ENCODE results near the gene ECPAS.

The ECPAS gene

GRCh38 chr9:111400564-111400898 lies 83.7 kb downstream of the ECPAS start:
- H3K36me3 ChIP-seq, result peaks cover 28% of the 10 kb centered on the region
- no peaks in the 10 kb centered on the region for H3K9me3 ChIP-seq
- H3K27me3 ChIP-seq, result no peaks in the 10 kb centered on the region
- TF ChIP-seq, protein P1, sequence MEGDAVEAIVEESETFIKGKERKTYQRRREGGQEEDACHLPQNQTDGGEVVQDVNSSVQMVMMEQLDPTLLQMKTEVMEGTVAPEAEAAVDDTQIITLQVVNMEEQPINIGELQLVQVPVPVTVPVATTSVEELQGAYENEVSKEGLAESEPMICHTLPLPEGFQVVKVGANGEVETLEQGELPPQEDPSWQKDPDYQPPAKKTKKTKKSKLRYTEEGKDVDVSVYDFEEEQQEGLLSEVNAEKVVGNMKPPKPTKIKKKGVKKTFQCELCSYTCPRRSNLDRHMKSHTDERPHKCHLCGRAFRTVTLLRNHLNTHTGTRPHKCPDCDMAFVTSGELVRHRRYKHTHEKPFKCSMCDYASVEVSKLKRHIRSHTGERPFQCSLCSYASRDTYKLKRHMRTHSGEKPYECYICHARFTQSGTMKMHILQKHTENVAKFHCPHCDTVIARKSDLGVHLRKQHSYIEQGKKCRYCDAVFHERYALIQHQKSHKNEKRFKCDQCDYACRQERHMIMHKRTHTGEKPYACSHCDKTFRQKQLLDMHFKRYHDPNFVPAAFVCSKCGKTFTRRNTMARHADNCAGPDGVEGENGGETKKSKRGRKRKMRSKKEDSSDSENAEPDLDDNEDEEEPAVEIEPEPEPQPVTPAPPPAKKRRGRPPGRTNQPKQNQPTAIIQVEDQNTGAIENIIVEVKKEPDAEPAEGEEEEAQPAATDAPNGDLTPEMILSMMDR (IDR thresholded peaks at IDR 0.05; ENCODE audit: low read depth, low read length), result no peak
- no peak overlapping the region for H3K4me3 ChIP-seq (ENCODE audit: low read depth, low read length)
- H3K4me1 ChIP-seq, result no peaks in the 10 kb centered on the region
- no peak for DNase-seq

GRCh38 chr9:111399772-111400563 lies 84.2 kb downstream of the ECPAS start:
- peak; percentile 43 for DNase-seq
- Histone ChIP-seq H3K36me3 (peaks cover 33% of the 10 kb centered on the region), H3K9me3 (no peaks in the 10 kb centered on the region), H3K4me1 (no peaks in the 10 kb centered on the region), H3K4me3 (ENCODE audit: low read depth, low read length) (no peak overlapping the region), H3K27me3 (no peaks in the 10 kb centered on the region)
- TF ChIP-seq, protein P1 (IDR thresholded peaks at IDR 0.05; ENCODE audit: low read depth, low read length), result peak; percentile 79

DNA sequence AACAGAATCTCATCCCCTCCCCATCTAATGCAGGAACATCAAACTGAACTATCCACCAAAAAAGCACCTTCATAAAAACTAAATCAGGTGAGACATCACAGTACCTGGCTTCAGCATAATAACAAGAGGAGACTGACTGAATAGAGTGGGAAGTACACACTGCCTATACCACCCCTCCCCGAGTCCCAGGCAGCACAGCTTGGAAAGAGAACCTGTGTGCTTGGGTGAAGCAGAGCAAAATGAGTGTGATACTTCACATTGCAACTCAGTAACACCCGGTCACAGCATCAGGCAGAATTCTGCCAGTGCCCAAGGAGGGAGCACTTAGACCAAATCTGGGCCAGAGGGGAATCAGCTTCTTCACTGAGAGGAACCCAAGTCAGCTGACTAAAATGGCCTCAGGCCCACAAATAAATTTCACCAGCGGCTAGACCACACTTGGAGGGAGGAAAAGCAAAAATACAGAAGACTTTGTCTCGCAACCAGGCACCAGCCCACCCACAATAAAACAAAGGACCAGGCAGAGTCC lies 84.9 kb downstream of the ECPAS start:
- TF ChIP-seq, protein P1 (IDR thresholded peaks at IDR 0.05; ENCODE audit: low read depth, low read length), result no peak
- H3K27me3 ChIP-seq, result no peaks in the 10 kb centered on the region
- no peak overlapping the region for H3K4me3 ChIP-seq (ENCODE audit: low read depth, low read length)
- DNase-seq, result no peak
- peaks cover 40% of the 10 kb centered on the region for H3K36me3 ChIP-seq
- H3K9me3 ChIP-seq, result no peaks in the 10 kb centered on the region
- H3K4me1 ChIP-seq, result no peaks in the 10 kb centered on the region

GRCh38 chr9:111393971-111394370 lies 90.2 kb downstream of the ECPAS start:
- no peak for DNase-seq
- Histone ChIP-seq H3K27me3 (no peaks in the 10 kb centered on the region), H3K4me1 (no peaks in the 10 kb centered on the region), H3K9me3 (no peaks in the 10 kb centered on the region), H3K4me3 (ENCODE audit: low read depth, low read length) (no peak overlapping the region), H3K36me3 (peaks cover 67% of the 10 kb centered on the region)
- TF ChIP-seq, protein P1 (IDR thresholded peaks at IDR 0.05; ENCODE audit: low read depth, low read length), result no peak

DNA sequence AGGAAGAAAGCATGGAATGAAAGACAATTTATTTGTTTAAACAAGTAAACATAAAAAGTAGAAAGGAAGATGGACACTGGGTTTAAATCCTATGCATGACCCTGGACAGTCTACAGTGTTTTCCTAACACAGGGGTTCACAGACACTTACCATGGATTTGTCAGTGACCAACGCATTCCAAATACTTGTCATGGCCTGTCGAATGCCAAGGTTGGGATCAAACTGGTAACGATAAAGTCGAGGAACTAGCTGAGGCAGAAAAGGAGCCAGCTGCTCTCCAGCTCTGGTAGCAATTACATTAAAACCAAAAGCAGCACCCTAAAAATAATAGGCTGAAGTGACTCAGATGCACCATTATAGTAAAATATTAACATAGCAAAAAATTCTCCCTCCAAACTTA lies 94.8 kb downstream of the ECPAS start:
- Histone ChIP-seq H3K9me3 (no peaks in the 10 kb centered on the region), H3K27me3 (no peaks in the 10 kb centered on the region), H3K36me3 (peaks cover 65% of the 10 kb centered on the region), H3K4me1 (no peaks in the 10 kb centered on the region), H3K4me3 (ENCODE audit: low read depth, low read length) (no peak overlapping the region)
- TF ChIP-seq, protein P1 (IDR thresholded peaks at IDR 0.05; ENCODE audit: low read depth, low read length), result no peak
- DNase-seq, result no peak

GRCh38 chr9:111386386-111386785 lies 97.8 kb downstream of the ECPAS start:
- no peaks in the 10 kb centered on the region for H3K4me1 ChIP-seq
- no peak for DNase-seq
- TF ChIP-seq, protein P1 (IDR thresholded peaks at IDR 0.05; ENCODE audit: low read depth, low read length), result no peak
- H3K4me3 ChIP-seq (ENCODE audit: low read depth, low read length), result no peak overlapping the region
- H3K36me3 ChIP-seq, result peaks cover 62% of the 10 kb centered on the region
- H3K9me3 ChIP-seq, result no peaks in the 10 kb centered on the region
- no peaks in the 10 kb centered on the region for H3K27me3 ChIP-seq

Measured in BE2C (cell line).